Testis (tissue), 3 donors: ENCODE measurements around the gene ISOC2. TPM values are rescaled to one million over a fixed set of nuclear protein-coding genes. Genes with fewer than 3 reads are reported as not detected.

Experiments
- DNase-seq: peaks from one replicate; pipeline ENCODE4 v3.0.0-alpha.2; 2019
- H3K27ac ChIP-seq, 2 donors: fragments of 200-600 bp; sonication (generic); one replicate each; pipeline ENCODE4 v1.5.1; 2019
- H3K27me3 ChIP-seq: fragments of 200-600 bp; sonication (generic); one replicate; pipeline ENCODE4 v1.5.1; 2019
- H3K36me3 ChIP-seq: fragments of 200-600 bp; sonication (generic); one replicate; pipeline ENCODE4 v1.5.1; 2017; ENCODE audit warnings: low read depth; ENCODE audit errors: missing control alignments
- H3K4me1 ChIP-seq: fragments of 200-600 bp; sonication (generic); one replicate; pipeline ENCODE4 v1.5.1; 2019
- H3K4me3 ChIP-seq, 2 donors: fragments of 200-600 bp; sonication (generic); one replicate each; pipeline ENCODE4 v1.5.1; 2017 to 2019
- H3K9me3 ChIP-seq: fragments of 200-600 bp; sonication (generic); one replicate; pipeline ENCODE4 v1.5.1; 2017
- POLR2A ChIP-seq: fragments of 450-650 bp; IDR thresholded peaks from one replicate; pipeline ENCODE4 v1.6.1; 2017; ENCODE audit warnings: antibody characterized with exemption, mild to moderate bottlenecking, moderate library complexity
- WGBS, 2 donors: methylation state at CpG; one replicate each; pipeline ENCODE4 v1.1.5; 2018; 5-methylcytosine and 5-hydroxymethylcytosine counted together
- intact Hi-C: fragments of 100-400 bp; cut with DNase I; formaldehyde crosslinking; loops from one replicate; pipeline ENCODE4 v1.15.1; 2023; ENCODE audit warnings: low total_unique reads
- polyA plus RNA-seq: library from polyadenylated mRNA; stranded (reverse); fragments of 350-450 nt; fragmentation: Illumina TruSeq; extraction: RNeasy Lipid Tissue Mini Kit (QIAGEN cat#74804); gene quantifications from one replicate; pipeline ENCODE4 v1.2.3, GENCODE V29; 2014; ENCODE audit warnings: low read depth, low replicate concordance; ENCODE audit not compliant: insufficient read depth
- total RNA-seq, 2 donors: library from RNA; depleted of rRNA; stranded (reverse); fragments of >200 nt; gene quantifications; one replicate each; pipeline ENCODE4 v1.2.3, GENCODE V29; 2016
- TF ChIP-seq, protein P1 (sequence below), 3 experiments: fragments of 450-650 bp in 2 of 3; fragments of 200-600 bp in 1 of 3; sonication (generic) in 1 of 3; IDR thresholded peaks; one replicate each; pipeline ENCODE4 v1.5.1; 2016 to 2019; ENCODE audit warnings: antibody characterized with exemption in 3 of 3, mild to moderate bottlenecking in 2 of 3, moderate library complexity in 1 of 3

ISOC2 gene
- total and polyA plus RNA-seq, 3 donors from 2014 or later: 79.1 to 107 (median 98.5) TPM

DNA sequence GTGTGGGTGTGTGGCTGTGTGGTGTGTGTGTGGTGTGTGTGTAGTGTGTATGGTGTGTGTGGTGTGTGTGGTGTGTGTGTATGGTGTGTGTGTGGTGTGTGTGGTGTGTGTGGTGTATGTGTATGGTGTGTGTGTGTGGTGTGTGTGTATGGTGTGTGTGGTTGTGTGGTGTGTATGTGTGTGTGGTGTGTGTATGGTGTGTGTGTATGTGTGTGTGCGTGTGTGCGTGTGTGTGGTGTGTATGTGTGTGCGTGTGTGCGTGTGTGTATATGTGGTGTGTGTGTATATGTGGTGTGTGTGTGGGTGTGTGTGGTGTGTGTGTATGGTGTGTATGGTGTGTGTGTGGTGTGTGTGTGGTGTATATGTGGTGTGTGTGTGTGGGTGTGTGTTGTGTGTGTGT, 26.4 kb downstream of the ISOC2 start:
- Histone ChIP-seq H3K9me3 (no peaks in the 10 kb centered on the region), H3K27me3 (no peaks in the 10 kb centered on the region), H3K4me3 (no peak overlapping the region), H3K36me3 (no peaks in the 10 kb centered on the region), H3K4me1 (no peaks in the 10 kb centered on the region), H3K27ac (no peak overlapping the region)
- no peak for TF ChIP-seq POLR2A
- TF ChIP-seq, protein P1, sequence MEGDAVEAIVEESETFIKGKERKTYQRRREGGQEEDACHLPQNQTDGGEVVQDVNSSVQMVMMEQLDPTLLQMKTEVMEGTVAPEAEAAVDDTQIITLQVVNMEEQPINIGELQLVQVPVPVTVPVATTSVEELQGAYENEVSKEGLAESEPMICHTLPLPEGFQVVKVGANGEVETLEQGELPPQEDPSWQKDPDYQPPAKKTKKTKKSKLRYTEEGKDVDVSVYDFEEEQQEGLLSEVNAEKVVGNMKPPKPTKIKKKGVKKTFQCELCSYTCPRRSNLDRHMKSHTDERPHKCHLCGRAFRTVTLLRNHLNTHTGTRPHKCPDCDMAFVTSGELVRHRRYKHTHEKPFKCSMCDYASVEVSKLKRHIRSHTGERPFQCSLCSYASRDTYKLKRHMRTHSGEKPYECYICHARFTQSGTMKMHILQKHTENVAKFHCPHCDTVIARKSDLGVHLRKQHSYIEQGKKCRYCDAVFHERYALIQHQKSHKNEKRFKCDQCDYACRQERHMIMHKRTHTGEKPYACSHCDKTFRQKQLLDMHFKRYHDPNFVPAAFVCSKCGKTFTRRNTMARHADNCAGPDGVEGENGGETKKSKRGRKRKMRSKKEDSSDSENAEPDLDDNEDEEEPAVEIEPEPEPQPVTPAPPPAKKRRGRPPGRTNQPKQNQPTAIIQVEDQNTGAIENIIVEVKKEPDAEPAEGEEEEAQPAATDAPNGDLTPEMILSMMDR (IDR thresholded peaks at IDR 0.05): no peak
- DNase-seq: no peak
- intact Hi-C loops: no loop called here
- WGBS, 2 donors: 69 to 87% methylated on average over 4 of the region's 4 CpGs

DNA sequence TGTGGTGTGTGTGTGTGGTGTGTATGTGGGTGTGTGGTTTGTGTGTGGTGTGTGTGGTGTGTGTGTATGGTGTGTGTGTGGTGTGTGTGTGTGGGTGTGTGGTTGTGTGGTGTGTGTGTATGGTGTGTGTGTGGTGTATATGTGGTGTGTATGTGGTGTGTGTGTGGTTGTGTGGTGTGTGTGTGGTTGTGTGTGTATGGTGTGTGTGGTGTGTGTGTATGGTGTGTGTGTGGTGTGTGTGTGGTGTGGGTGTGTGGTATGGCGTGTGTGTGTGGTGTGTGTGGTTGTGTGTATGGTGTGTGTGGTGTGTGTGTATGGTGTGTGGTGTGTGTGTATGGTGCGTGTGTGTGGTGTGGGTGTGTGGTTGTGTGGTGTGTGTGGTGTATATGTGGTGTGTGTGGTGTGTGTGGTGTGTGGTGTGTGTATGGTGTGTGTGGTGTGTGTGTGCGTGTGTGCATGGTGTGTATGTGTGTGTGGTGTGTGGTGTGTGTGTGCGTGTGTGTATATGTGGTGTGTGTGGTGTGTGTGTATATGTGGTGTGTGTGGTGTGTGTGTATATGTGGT, 27.0 kb downstream of the ISOC2 start:
- Histone ChIP-seq H3K36me3 (no peaks in the 10 kb centered on the region), H3K4me1 (no peaks in the 10 kb centered on the region), H3K27me3 (no peaks in the 10 kb centered on the region), H3K4me3 (no peak overlapping the region), H3K27ac (no peak overlapping the region), H3K9me3 (no peaks in the 10 kb centered on the region)
- TF ChIP-seq, protein P1 (IDR thresholded peaks at IDR 0.05): no peak
- TF ChIP-seq POLR2A: no peak
- intact Hi-C loops: no loop called here
- 49 to 66% methylated on average over 4 of the region's 4 CpGs for WGBS, 2 donors
- DNase-seq: no peak

DNA sequence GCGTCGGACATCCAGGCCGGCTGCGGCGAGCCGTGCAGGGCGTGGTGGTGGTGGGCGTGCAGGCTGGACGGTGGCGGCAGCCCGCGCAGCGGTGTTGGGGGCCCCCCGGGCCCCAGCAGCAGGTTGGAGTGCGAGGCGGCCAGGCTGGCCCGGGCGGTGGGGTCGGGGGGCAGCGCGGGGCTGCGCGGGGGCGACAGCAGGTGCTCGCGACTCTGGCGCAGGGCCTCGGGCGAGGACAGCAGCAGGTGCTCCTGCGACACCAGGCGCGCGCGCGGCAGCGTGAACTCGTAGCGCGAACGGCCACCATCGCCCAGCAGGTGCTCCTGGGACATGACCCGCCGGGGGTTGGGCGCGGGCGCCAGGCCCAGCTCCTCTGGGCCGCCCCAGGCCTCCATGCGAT, 28.1 kb downstream of the ISOC2 start:
- Histone ChIP-seq H3K4me1 (no peaks in the 10 kb centered on the region), H3K27ac (no peak overlapping the region), H3K9me3 (no peaks in the 10 kb centered on the region), H3K4me3 (no peak overlapping the region), H3K36me3 (no peaks in the 10 kb centered on the region), H3K27me3 (no peaks in the 10 kb centered on the region)
- intact Hi-C loops: no loop called here
- no peak for TF ChIP-seq POLR2A
- TF ChIP-seq, protein P1 (IDR thresholded peaks at IDR 0.05): no peak
- 2 to 13% methylated on average over 3 to 12 of the region's 48 CpGs for WGBS, 2 donors
- no peak for DNase-seq

DNA sequence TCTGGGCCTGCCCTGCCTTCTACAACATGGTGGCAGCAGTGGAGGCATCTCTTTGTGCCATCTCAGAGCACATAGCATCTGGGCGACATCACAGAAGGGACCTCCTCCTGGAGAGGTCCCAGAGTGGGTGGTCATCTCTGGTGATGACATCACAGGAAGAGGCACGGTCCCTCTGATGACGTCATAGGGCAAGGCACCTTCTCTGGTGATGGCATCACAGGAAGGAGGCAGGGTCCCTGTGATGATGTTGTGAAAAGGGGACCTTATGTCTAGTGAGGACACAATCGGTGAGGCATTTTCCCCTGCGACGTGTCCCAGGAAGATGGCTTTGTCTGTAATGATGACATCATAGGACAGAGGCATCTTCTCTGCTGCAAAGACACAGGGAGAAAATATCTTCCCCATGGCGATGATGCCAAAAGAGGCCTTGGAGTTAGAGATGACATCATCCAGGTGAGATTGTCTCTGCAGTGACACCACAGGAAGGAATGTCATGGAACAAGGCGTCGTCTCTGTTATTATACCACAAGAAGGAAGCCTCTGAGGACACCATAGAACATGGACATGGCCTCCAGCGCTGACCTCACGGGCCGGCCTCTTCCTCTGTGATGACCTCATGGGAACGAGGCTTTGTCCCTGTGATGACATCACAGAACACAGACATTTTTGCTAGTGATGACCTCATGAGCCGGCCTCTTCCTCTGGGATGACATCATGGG, 29.0 kb downstream of the ISOC2 start:
- TF ChIP-seq, protein P1 (IDR thresholded peaks at IDR 0.05): no peak
- TF ChIP-seq POLR2A: no peak
- intact Hi-C loops: no loop called here
- Histone ChIP-seq H3K36me3 (no peaks in the 10 kb centered on the region), H3K4me3 (no peak overlapping the region), H3K27me3 (no peaks in the 10 kb centered on the region), H3K9me3 (no peaks in the 10 kb centered on the region), H3K27ac (no peak overlapping the region), H3K4me1 (no peaks in the 10 kb centered on the region)
- WGBS, 2 donors: 85 to 87% methylated on average over 13 to 14 of the region's 14 CpGs
- DNase-seq: no peak

DNA sequence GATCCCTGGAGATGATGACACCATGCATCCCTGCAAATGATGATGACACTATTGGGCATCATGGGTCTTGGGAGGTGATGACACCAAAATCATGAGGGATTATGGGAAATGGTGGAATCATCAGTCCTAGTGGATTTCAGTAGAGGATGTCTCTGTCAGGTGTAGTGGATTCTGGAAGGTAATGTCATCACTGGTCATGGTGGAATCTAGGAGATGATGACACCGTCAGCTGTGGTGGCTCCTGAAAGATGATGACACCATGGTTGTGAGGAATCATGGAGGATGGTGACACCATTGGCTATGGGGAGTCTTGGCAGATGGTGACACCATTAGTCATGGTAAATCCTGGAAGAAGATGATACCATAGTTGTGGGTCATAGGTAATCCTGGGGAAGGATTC, 30.3 kb downstream of the ISOC2 start:
- Histone ChIP-seq H3K27me3 (no peaks in the 10 kb centered on the region), H3K4me3 (no peak overlapping the region), H3K27ac (no peak overlapping the region), H3K36me3 (no peaks in the 10 kb centered on the region), H3K9me3 (no peaks in the 10 kb centered on the region), H3K4me1 (no peaks in the 10 kb centered on the region)
- intact Hi-C loops: no loop called here
- DNase-seq: no peak
- TF ChIP-seq POLR2A: no peak
- 89 to 94% methylated on average over 1 of the region's 1 CpG for WGBS, 2 donors
